ENCODE data around the gene EVL. TPM values are rescaled to one million over a fixed set of nuclear protein-coding genes. Genes with fewer than 3 reads are reported as not detected.

EVL gene
- total RNA-seq, 2 experiments from 2014 or later: 225 to 236 TPM

GRCh38 chr14:100067971-100068959 is 3.0 kb downstream of the EVL start:
- H3K27ac Mint-ChIP-seq: peak overlapping the region; percentile 99
- H3K4me3 Mint-ChIP-seq: peak overlapping the region; percentile 91
- no peaks in the 10 kb centered on the region for H3K27me3 Mint-ChIP-seq
- peaks cover 55% of the 10 kb centered on the region for H3K36me3 Mint-ChIP-seq
- H3K4me1 Mint-ChIP-seq: peaks cover 74% of the 10 kb centered on the region
- H3K9me3 Mint-ChIP-seq: no peaks in the 10 kb centered on the region
- peak; percentile 90 for DNase-seq

DNA sequence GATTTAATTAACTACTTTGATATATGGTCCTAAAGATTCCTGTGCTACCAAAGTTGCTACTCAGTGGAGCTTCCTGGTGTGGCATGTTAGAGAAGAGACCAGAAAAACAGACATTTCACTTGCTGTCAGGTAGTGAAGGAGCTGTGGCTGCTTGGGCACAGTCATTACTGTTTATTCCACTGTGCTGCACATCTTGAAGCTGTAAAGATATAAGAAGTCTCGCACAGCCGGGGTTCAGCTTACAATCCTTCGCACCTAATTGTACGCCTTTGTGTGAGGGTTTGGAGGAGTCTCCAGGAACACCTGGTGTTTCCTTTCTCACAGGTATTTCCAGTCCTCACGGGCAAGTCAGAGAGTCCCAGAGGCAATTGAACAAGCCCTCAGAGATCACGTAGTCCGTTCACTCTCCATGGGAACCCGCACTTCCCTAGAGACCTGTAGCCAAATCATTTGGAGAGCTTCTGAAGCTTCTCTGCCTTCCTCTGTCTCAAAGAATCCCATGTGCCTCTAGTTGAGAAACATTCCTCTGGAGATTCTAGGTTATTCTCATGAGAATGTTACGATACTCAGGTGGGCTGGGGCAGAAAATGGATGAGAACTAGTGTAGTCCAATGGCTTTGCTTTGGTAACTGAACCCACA is 4.1 kb downstream of the EVL start:
- H3K4me1 Mint-ChIP-seq: peaks cover 72% of the 10 kb centered on the region
- no peaks in the 10 kb centered on the region for H3K9me3 Mint-ChIP-seq
- H3K27me3 Mint-ChIP-seq: no peaks in the 10 kb centered on the region
- H3K36me3 Mint-ChIP-seq: peaks cover 63% of the 10 kb centered on the region
- no peak for DNase-seq
- peak overlapping the region; percentile 91 for H3K4me3 Mint-ChIP-seq
- peak overlapping the region; percentile 99 for H3K27ac Mint-ChIP-seq

DNA sequence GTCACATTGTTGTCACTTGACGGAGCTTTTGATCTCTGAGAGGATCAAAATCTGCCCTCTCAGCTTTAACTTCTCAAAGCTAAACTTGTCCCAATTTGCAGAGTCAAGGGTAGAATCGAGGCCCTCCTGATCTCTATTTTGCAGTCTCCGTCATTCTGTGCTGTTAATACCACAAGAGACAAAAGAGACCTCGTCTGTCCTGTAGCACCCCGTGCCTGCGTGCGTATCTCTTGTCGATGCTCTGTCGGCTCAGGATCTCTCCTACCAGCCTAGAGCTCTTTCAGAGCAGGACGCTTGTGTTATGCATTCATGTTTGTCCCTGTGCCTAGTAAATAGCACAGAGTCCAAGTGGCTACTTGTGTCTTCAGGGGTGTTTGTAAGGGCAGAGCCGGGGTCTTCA is 5.1 kb downstream of the EVL start:
- H3K4me1 Mint-ChIP-seq: peaks cover 76% of the 10 kb centered on the region
- H3K36me3 Mint-ChIP-seq: peaks cover 73% of the 10 kb centered on the region
- H3K9me3 Mint-ChIP-seq: no peaks in the 10 kb centered on the region
- H3K27me3 Mint-ChIP-seq: no peaks in the 10 kb centered on the region
- no peak for DNase-seq
- H3K4me3 Mint-ChIP-seq: peak overlapping the region; percentile 91
- peak overlapping the region; percentile 99 for H3K27ac Mint-ChIP-seq

DNA sequence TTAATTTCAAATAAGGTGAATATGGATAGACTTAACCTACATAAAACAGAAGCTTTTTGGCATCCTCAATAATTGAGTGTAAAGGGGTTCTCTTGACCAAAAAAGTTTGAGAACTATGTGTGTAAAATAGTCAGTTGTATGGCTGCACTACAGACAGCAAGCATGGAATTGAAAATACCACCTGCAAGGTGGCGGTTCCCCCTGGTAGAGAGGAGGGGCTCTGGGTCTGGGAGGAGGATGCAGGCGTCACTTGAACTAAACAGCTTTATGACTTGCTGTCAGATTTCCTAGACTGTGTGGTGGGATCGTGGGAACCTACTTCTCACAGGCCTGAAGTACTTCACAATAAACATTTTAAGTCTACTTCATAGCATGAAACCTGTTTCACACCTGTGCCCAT is 6.3 kb downstream of the EVL start:
- no peak for DNase-seq
- Mint-ChIP-seq H3K36me3 (peaks cover 78% of the 10 kb centered on the region), H3K27ac (peak overlapping the region; percentile 99), H3K4me3 (peak overlapping the region; percentile 73), H3K4me1 (peaks cover 82% of the 10 kb centered on the region), H3K27me3 (no peaks in the 10 kb centered on the region), H3K9me3 (no peaks in the 10 kb centered on the region)

DNA sequence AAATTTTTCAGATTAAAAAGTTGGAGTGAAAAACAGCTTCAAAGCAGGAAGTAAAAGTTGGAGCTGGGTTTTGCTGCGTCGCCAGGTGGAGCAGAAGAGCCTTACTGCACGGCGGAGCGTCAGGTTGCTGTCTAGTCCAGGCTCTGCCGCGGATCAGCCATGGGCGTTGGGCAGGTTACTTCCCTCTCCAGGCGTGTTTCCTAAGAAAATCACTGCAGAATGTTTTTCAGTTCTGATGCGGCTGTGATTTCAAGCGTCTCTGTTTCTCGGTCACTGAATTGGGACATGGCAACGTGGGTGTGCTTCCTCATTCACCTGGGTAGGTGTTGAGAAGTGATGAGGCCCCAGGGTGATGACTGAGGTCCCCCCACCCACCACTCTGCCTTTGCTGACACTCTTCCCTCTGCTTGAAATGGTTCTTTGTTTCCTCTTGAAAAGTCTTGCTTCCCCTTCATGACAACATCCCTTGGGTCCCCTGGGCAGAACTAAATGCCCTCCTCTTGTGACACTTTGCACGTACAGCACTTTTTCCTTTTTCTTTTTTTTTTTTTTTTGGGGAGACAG is 7.6 kb downstream of the EVL start:
- H3K36me3 Mint-ChIP-seq: peaks cover 75% of the 10 kb centered on the region

DNA sequence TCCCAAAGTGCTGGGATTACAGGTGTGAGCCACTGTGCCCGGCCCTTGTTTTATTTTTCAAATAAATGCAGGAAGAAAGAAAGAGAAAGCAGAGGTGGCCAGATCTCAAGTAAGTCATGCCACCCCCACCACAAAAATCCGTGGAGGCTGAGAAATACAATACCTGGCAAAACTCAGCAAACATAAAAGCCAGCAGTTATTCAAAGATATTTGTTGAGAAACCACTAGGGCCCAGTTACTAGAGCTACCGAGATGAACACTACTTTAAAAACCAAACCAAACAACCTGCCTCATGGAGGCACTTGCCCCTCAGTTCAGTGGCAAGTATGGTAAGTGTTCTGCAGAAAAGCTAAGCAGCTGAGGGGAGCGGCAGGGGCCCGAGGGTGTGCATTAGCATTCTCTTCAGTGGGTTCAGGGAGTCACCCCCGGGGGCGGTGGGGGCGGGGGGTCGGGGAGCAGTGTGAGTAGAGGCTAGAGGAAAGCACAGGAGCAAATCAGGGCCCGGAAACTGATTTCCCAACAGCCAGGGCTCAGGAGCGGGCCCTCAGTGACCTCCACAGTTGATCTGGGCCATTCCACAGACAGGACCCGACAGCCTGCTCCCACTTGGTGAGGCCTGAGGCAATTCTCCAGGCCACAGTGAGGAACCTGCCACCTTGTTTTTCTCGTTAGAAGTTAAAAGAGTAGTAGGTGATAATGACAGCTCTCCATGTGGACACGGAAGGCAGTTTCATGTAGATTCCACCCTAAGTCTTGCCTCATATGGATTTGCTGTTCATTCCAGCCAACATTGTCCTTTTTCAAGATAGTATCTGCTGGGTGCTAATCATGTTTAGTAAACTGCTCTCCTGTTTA is 8.6 kb downstream of the EVL start:
- H3K9me3 Mint-ChIP-seq: no peaks in the 10 kb centered on the region
- H3K36me3 Mint-ChIP-seq: peaks cover 71% of the 10 kb centered on the region
- no peaks in the 10 kb centered on the region for H3K27me3 Mint-ChIP-seq
- no peak for DNase-seq
- H3K4me3 Mint-ChIP-seq: peak overlapping the region; percentile 76
- H3K27ac Mint-ChIP-seq: peak overlapping the region; percentile 94
- H3K4me1 Mint-ChIP-seq: peaks cover 88% of the 10 kb centered on the region

More for the DNA sequence above, 7.6 kb downstream of the EVL start:
- Mint-ChIP-seq H3K27ac (peak overlapping the region; percentile 94), H3K27me3 (no peaks in the 10 kb centered on the region), H3K4me3 (peak overlapping the region; percentile 74), H3K4me1 (peaks cover 87% of the 10 kb centered on the region), H3K9me3 (no peaks in the 10 kb centered on the region)
- peak; percentile 64 for DNase-seq

GRCh38 chr14:100074431-100075100 is 9.3 kb downstream of the EVL start:
- H3K4me1 Mint-ChIP-seq: peaks cover 88% of the 10 kb centered on the region
- no peaks in the 10 kb centered on the region for H3K9me3 Mint-ChIP-seq
- no peak for DNase-seq
- H3K27me3 Mint-ChIP-seq: no peaks in the 10 kb centered on the region
- peak overlapping the region; percentile 76 for H3K4me3 Mint-ChIP-seq
- H3K36me3 Mint-ChIP-seq: peaks cover 67% of the 10 kb centered on the region
- H3K27ac Mint-ChIP-seq: peak overlapping the region; percentile 94

DNA sequence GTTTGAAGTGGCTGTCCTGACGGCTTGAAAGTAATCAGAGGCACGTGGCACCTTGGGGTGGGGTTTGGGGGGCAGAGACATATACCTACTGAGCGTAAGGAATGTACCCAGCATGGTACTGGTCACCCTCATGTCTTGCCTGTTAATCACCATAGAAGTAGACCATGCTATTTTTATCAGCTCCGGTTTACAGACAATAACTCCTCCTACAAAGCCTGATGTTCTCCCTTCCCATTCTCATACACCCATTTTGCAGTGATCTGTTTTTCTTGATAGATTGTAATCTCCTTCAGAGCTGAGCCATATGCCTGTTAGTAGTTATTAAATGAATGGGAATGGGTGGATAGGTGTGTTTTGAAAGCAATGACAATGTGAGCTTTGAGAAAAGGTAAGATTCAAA is 10.5 kb downstream of the EVL start:
- no peak for DNase-seq
- Mint-ChIP-seq H3K27me3 (no peaks in the 10 kb centered on the region), H3K9me3 (no peaks in the 10 kb centered on the region), H3K36me3 (peaks cover 66% of the 10 kb centered on the region), H3K4me1 (peaks cover 91% of the 10 kb centered on the region), H3K4me3 (peak overlapping the region; percentile 76), H3K27ac (peak overlapping the region; percentile 94)

- peaks cover 90% of the 10 kb centered on the region for H3K4me1 Mint-ChIP-seq
- H3K27me3 Mint-ChIP-seq: no peaks in the 10 kb centered on the region
- H3K9me3 Mint-ChIP-seq: no peaks in the 10 kb centered on the region
- peak overlapping the region; percentile 94 for H3K27ac Mint-ChIP-seq
- peak; percentile 56 for DNase-seq
- peaks cover 63% of the 10 kb centered on the region for H3K36me3 Mint-ChIP-seq
- H3K4me3 Mint-ChIP-seq: peak overlapping the region; percentile 76
These were observed 10.9 kb downstream of the EVL start for GRCh38 chr14:100076133-100076532.

GRCh38 chr14:100076606-100077005 is 11.4 kb downstream of the EVL start:
- Mint-ChIP-seq H3K4me1 (peaks cover 91% of the 10 kb centered on the region), H3K27ac (peak overlapping the region; percentile 94), H3K36me3 (peaks cover 63% of the 10 kb centered on the region), H3K9me3 (no peaks in the 10 kb centered on the region), H3K4me3 (peak overlapping the region; percentile 76), H3K27me3 (no peaks in the 10 kb centered on the region)
- DNase-seq: no peak

DNA sequence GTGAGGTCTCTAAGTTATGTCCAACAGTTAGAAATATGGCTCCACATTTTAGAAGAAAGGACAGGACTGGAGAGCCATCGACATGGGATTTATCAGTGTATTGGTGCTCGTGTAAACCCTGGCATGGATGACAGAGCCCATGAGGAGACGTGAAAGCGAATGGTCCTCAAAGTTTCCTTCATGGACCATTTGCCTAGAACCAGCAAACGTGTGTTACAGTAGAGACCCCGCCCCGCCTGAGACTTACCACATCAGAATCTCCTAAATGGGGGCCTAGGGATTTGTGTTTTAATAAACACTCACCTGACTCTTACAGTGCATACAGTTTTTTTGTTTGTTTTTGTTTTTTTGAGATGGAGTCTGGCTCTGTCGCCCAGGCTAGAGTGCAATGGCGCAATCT is 12.2 kb downstream of the EVL start:
- peak overlapping the region; percentile 94 for H3K27ac Mint-ChIP-seq
- no peak for DNase-seq
- no peaks in the 10 kb centered on the region for H3K9me3 Mint-ChIP-seq
- peak overlapping the region; percentile 76 for H3K4me3 Mint-ChIP-seq
- H3K4me1 Mint-ChIP-seq: peaks cover 93% of the 10 kb centered on the region
- H3K27me3 Mint-ChIP-seq: no peaks in the 10 kb centered on the region
- H3K36me3 Mint-ChIP-seq: peaks cover 67% of the 10 kb centered on the region

GRCh38 chr14:100078216-100078803 is 13.1 kb downstream of the EVL start:
- DNase-seq: no peak
- Mint-ChIP-seq H3K36me3 (peaks cover 60% of the 10 kb centered on the region), H3K9me3 (no peaks in the 10 kb centered on the region), H3K4me1 (peaks cover 93% of the 10 kb centered on the region), H3K27me3 (no peaks in the 10 kb centered on the region), H3K27ac (peak overlapping the region; percentile 94), H3K4me3 (peak overlapping the region; percentile 76)

DNA sequence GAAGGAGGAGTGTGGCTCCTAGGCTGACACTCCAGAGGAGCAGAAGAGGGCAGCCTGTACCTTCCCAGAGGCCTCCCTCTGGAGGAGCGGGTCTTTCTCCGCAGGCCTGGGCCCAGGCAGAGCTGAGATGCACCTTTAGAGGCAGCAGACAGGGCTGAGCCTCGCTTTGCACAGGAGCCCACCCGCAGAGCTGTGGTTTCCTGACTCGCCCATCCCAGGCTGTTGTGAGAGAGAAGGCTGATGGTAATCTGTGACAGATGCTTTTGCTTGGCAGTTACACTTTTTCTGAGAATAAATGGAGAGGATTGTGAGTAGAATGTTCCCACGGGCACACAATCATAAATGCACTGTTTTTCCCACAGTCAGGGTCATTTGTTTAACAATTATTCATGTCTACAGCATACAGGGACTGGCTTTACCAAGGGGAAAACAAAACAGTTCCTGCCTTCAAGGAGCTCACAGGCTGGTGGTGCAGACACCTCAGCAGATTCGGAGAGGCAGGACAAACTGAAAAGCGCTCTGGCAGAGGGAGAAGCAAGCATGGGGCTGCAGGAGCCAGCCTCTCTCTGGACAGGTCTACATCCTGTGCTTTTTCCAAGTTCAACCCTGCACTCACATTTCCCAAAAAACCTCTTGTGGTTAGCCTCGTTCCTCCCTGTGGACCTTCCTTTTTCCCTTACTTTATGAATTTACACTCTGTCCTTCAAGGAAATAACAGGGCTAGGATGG is 13.9 kb downstream of the EVL start:
- Mint-ChIP-seq H3K9me3 (no peaks in the 10 kb centered on the region), H3K27me3 (no peaks in the 10 kb centered on the region), H3K4me3 (peak overlapping the region; percentile 76), H3K27ac (peak overlapping the region; percentile 94), H3K4me1 (peaks cover 95% of the 10 kb centered on the region), H3K36me3 (peaks cover 59% of the 10 kb centered on the region)
- peak; percentile 81 for DNase-seq
